Inflammatory macrophage treated with lipopolysaccharide for 1 hour (primary cell): Measurements from ENCODE around the gene LMX1B.

ENCODE experiments used
- DNase-seq, 2 donors: peaks; one replicate each; pipeline ENCODE4 v3.0.0-alpha.2; 2020 to 2022

Gene LMX1B

GRCh38 chr9:126664900-126665643 lies 51.3 kb downstream of the LMX1B start:
- no peak for DNase-seq

GRCh38 chr9:126665644-126666035 lies 51.9 kb downstream of the LMX1B start:
- no peak for DNase-seq

GRCh38 chr9:126666155-126666803 lies 52.6 kb downstream of the LMX1B start:
- no peak for DNase-seq

GRCh38 chr9:126667190-126668055 lies 53.7 kb downstream of the LMX1B start:
- DNase-seq: no peak

GRCh38 chr9:126668058-126668457 lies 54.3 kb downstream of the LMX1B start:
- no peak for DNase-seq

- no peak for DNase-seq
Measured at GRCh38 chr9:126669108-126669507, 55.4 kb downstream of the LMX1B start.

GRCh38 chr9:126670270-126670669 lies 56.5 kb downstream of the LMX1B start:
- no peak for DNase-seq

GRCh38 chr9:126671381-126671831 lies 57.7 kb downstream of the LMX1B start:
- DNase-seq: no peak

- no peak for DNase-seq
Measured at GRCh38 chr9:126671983-126672382, 58.3 kb downstream of the LMX1B start.

GRCh38 chr9:126672634-126673284 lies 59.0 kb downstream of the LMX1B start:
- DNase-seq: peak in 1 of 2 donors; percentile 1

- no peak for DNase-seq
Measured at GRCh38 chr9:126673689-126674364, 60.1 kb downstream of the LMX1B start.

GRCh38 chr9:126674365-126675146 lies 60.8 kb downstream of the LMX1B start:
- no peak for DNase-seq

- DNase-seq: no peak
Measured at GRCh38 chr9:126675147-126675467, 61.4 kb downstream of the LMX1B start.

- DNase-seq: no peak
Measured at GRCh38 chr9:126676102-126676684, 62.5 kb downstream of the LMX1B start.

- DNase-seq: no peak
Measured at GRCh38 chr9:126676685-126677143, 63.0 kb downstream of the LMX1B start.

GRCh38 chr9:126677188-126678084 lies 63.7 kb downstream of the LMX1B start:
- DNase-seq: no peak

GRCh38 chr9:126678989-126679388 lies 65.3 kb downstream of the LMX1B start:
- DNase-seq: no peak

- no peak for DNase-seq
Measured at GRCh38 chr9:126681336-126681735, 67.6 kb downstream of the LMX1B start.

- no peak for DNase-seq
Measured at GRCh38 chr9:126682113-126682810, 68.5 kb downstream of the LMX1B start.
